Neuronal stem cell (in vitro differentiated cells): ENCODE results near the gene ARHGEF28. TPM values are rescaled to one million over a fixed set of nuclear protein-coding genes. Genes with fewer than 3 reads are reported as not detected.

ENCODE experiments used
- DNase-seq: peaks from one replicate; pipeline ENCODE4 v3.0.0-alpha.2; 2013; ENCODE audit warnings: low spot score
- H2AFZ ChIP-seq: one replicate; pipeline ENCODE4 v1.6.1; 2013; ENCODE audit warnings: mild to moderate bottlenecking, low read length, inconsistent platforms
- H2AK5ac ChIP-seq: 2 replicates; pipeline ENCODE4 v1.6.1; 2013; ENCODE audit warnings: low read depth, mild to moderate bottlenecking, inconsistent platforms, low read length, moderate library complexity, mixed read lengths
- H2BK120ac ChIP-seq: 2 replicates; pipeline ENCODE4 v1.6.1; 2013; ENCODE audit warnings: low read depth, mild to moderate bottlenecking, inconsistent platforms, low read length, moderate library complexity, mixed read lengths
- H2BK12ac ChIP-seq: one replicate; pipeline ENCODE4 v1.6.1; 2013; ENCODE audit warnings: low read length, inconsistent platforms
- H2BK15ac ChIP-seq: 2 replicates; pipeline ENCODE4 v1.6.1; 2013; ENCODE audit warnings: mild to moderate bottlenecking, low read length, inconsistent platforms, mixed read lengths
- H2BK5ac ChIP-seq: one replicate; pipeline ENCODE4 v1.6.1; 2013; ENCODE audit warnings: inconsistent platforms, mild to moderate bottlenecking, low read length, moderate library complexity
- H3K14ac ChIP-seq: one replicate; pipeline ENCODE4 v1.6.1; 2013; ENCODE audit warnings: low read length, inconsistent platforms
- H3K18ac ChIP-seq: 2 replicates; pipeline ENCODE4 v1.6.1; 2013; ENCODE audit warnings: low read length, inconsistent platforms
- H3K23ac ChIP-seq: 2 replicates; pipeline ENCODE4 v1.6.1; 2013; ENCODE audit warnings: low read depth, mild to moderate bottlenecking, mixed read lengths, low read length, inconsistent platforms; ENCODE audit not compliant: poor library complexity
- H3K27ac ChIP-seq: replicated peaks from 3 replicates; pipeline ENCODE4 v1.5.1; 2013; ENCODE audit warnings: low read length, inconsistent platforms
- H3K27me3 ChIP-seq, 3 experiments: 2 replicates each; pipeline ENCODE4 v1.6.1; 2013; ENCODE audit warnings: low read length in 3 of 3, mild to moderate bottlenecking in 2 of 3, inconsistent platforms in 1 of 3, low read depth in 1 of 3, mixed read lengths in 1 of 3, moderate library complexity in 1 of 3; ENCODE audit not compliant: control insufficient read depth in 3 of 3, insufficient read depth in 3 of 3
- H3K36me3 ChIP-seq, 2 donors: replicated peaks in 1 of 2; 2 replicates each; pipeline ENCODE4 v1.6.1; 2013; ENCODE audit warnings: low read length in 2 of 2; ENCODE audit not compliant: control insufficient read depth in 2 of 2, insufficient read depth in 2 of 2
- H3K4ac ChIP-seq: 2 replicates; pipeline ENCODE4 v1.6.1; 2013; ENCODE audit warnings: inconsistent platforms, mild to moderate bottlenecking, low read length, moderate library complexity
- H3K4me1 ChIP-seq, 2 donors: 1 replicate in 1 of 2; 2 replicates in 1 of 2; pipeline ENCODE4 v1.6.1; 2013; ENCODE audit warnings: low read length in 2 of 2, low read depth in 1 of 2; ENCODE audit not compliant: control insufficient read depth in 2 of 2, insufficient read depth in 1 of 2
- H3K4me2 ChIP-seq: one replicate; pipeline ENCODE4 v1.6.1; 2013; ENCODE audit warnings: mild to moderate bottlenecking, low read length, inconsistent platforms; ENCODE audit not compliant: insufficient read depth, poor library complexity, severe bottlenecking
- H3K4me3 ChIP-seq, 2 donors: 2 replicates each; pipeline ENCODE4 v1.5.1; 2013; ENCODE audit warnings: low read length in 2 of 2, mild to moderate bottlenecking in 2 of 2, inconsistent platforms in 1 of 2, moderate library complexity in 1 of 2
- H3K79me1 ChIP-seq: one replicate; pipeline ENCODE4 v1.6.1; 2013; ENCODE audit warnings: low read depth, mild to moderate bottlenecking, inconsistent platforms, low read length, moderate library complexity
- H3K9ac ChIP-seq: one replicate; pipeline ENCODE4 v1.6.1; 2013; ENCODE audit warnings: mild to moderate bottlenecking, low read depth, low read length, inconsistent platforms; ENCODE audit not compliant: poor library complexity
- H3K9me3 ChIP-seq, 2 donors: replicated peaks in 1 of 2; 2 replicates each; pipeline versions ENCODE3 to v1.6.1; 2013; ENCODE audit warnings: low read length in 2 of 2, mild to moderate bottlenecking in 2 of 2, inconsistent platforms in 1 of 2, low read depth in 1 of 2, mixed read lengths in 1 of 2, moderate library complexity in 1 of 2; ENCODE audit not compliant: control insufficient read depth in 2 of 2, insufficient read depth in 1 of 2
- H4K8ac ChIP-seq: one replicate; pipeline ENCODE4 v1.6.1; 2013; ENCODE audit warnings: low read depth, mild to moderate bottlenecking, inconsistent platforms, low read length, moderate library complexity
- H4K91ac ChIP-seq: one replicate; pipeline ENCODE4 v1.6.1; 2013; ENCODE audit warnings: low read length, low read depth, mild to moderate bottlenecking, inconsistent platforms; ENCODE audit not compliant: poor library complexity
- WGBS, 2 donors: extraction: QIAGEN DNeasy Blood & Tissue Kit; methylation state at CpG; one replicate each; pipeline ENCODE4 v1.1.7; 2013; ENCODE audit warnings: missing lambda C conversion rate in 2 of 2, mixed read lengths in 1 of 2; ENCODE audit not compliant: insufficient read length in 2 of 2, insufficient replicate concordance in 1 of 2; ENCODE audit errors: extremely low coverage in 2 of 2; 5-methylcytosine and 5-hydroxymethylcytosine counted together
- polyA plus RNA-seq, 2 experiments: library from polyadenylated mRNA; stranded (reverse); fragments of 200-250 nt; gene quantifications; one replicate each; pipeline ENCODE4 v1.2.3, GENCODE V29; 2013

ARHGEF28 gene
- polyA plus RNA-seq (2013, experiment 1 of 2) = 0.26 TPM
- 0.22 TPM for polyA plus RNA-seq (2013, experiment 2 of 2)

- Histone ChIP-seq H2BK5ac (no peak within 1 kb of the TSS), H2AFZ (peak within 1 kb of the TSS; percentile 88), H2BK120ac (no peak within 1 kb of the TSS), H3K27me3 (peaks cover 0 to 71% (median 20%) of the 10 kb centered on the region in 3 experiments), H3K14ac (no peak within 1 kb of the TSS), H2BK15ac (no peak within 1 kb of the TSS), H4K8ac (no peak within 1 kb of the TSS), H3K4me3 (peak within 1 kb of the TSS; percentile 37 to 87), H3K9ac (peak within 1 kb of the TSS; percentile 70), H3K27ac (no peak within 1 kb of the TSS), H3K18ac (peak within 1 kb of the TSS; percentile 44), H2BK12ac (no peak within 1 kb of the TSS), H3K4me1 (peaks cover 2 to 5% of the 10 kb centered on the region in 2 donors), H3K9me3 (no peaks in the 10 kb centered on the region), H3K23ac (peak within 1 kb of the TSS; percentile 1), H3K4ac (no peak within 1 kb of the TSS), H3K36me3 (no peaks in the 10 kb centered on the region), H2AK5ac (no peak within 1 kb of the TSS), H3K79me1 (no peaks in the 10 kb centered on the region), H4K91ac (no peak within 1 kb of the TSS), H3K4me2 (peak within 1 kb of the TSS; percentile 90)
- whole genome bisulfite sequencing, 2 donors = no CpG with 5 or more reads among the region's 92 CpGs
- DNase-seq = peak; percentile 56
Observed at GRCh38 chr5:73625944-73626811, at the start of gene ARHGEF28. Gene ARHGEF28, plus strand, starts transcription at chr5:73626196. Its CDS starts 58,656 bp downstream, at chr5:73684852.

- no peak overlapping the region for H2BK5ac ChIP-seq
- H3K18ac ChIP-seq = no peak overlapping the region
- H2BK12ac ChIP-seq = no peak overlapping the region
- peaks cover 8 to 58% of the 10 kb centered on the region in 2 donors for H3K36me3 ChIP-seq
- no CpG with 5 or more reads among the region's 3 CpGs for WGBS, 2 donors
- H2AFZ ChIP-seq = no peak overlapping the region
- no peak overlapping the region for H3K27ac ChIP-seq
- no peak overlapping the region for H3K23ac ChIP-seq
- no peak overlapping the region for H2BK120ac ChIP-seq
- H3K4me3 ChIP-seq = no peak overlapping the region
- H3K9ac ChIP-seq = no peak overlapping the region
- H3K4me2 ChIP-seq = no peak overlapping the region
- no peak overlapping the region for H3K4ac ChIP-seq
- H2AK5ac ChIP-seq = no peak overlapping the region
- no peak overlapping the region for H2BK15ac ChIP-seq
- no peaks in the 10 kb centered on the region for H3K9me3 ChIP-seq
- H4K91ac ChIP-seq = no peak overlapping the region
- H3K14ac ChIP-seq = no peak overlapping the region
- no peak for DNase-seq
- H4K8ac ChIP-seq = no peak overlapping the region
- no peaks in the 10 kb centered on the region for H3K4me1 ChIP-seq
- no peaks in the 10 kb centered on the region for H3K27me3 ChIP-seq
- H3K79me1 ChIP-seq = no peaks in the 10 kb centered on the region
Observed at GRCh38 chr5:73582285-73583145, 43.5 kb upstream of the ARHGEF28 start.

GRCh38 chr5:73587923-73588322 is 38.1 kb upstream of the ARHGEF28 start:
- WGBS, 2 donors = no CpG with 5 or more reads among the region's 1 CpG
- H3K9ac ChIP-seq = no peak overlapping the region

More at GRCh38 chr5:73587923-73588322, 38.1 kb upstream of the ARHGEF28 start:
- Histone ChIP-seq H3K14ac (no peak overlapping the region), H3K18ac (no peak overlapping the region), H3K79me1 (no peaks in the 10 kb centered on the region), H3K36me3 (peaks cover 0 to 6% of the 10 kb centered on the region in 2 donors), H3K4me1 (no peaks in the 10 kb centered on the region), H2BK15ac (no peak overlapping the region), H3K9me3 (no peaks in the 10 kb centered on the region), H4K8ac (no peak overlapping the region), H4K91ac (no peak overlapping the region), H2AK5ac (no peak overlapping the region), H2BK12ac (no peak overlapping the region), H3K4me2 (no peak overlapping the region), H3K4me3 (no peak overlapping the region), H2BK5ac (no peak overlapping the region), H3K23ac (no peak overlapping the region), H3K27me3 (no peaks in the 10 kb centered on the region), H2BK120ac (no peak overlapping the region), H3K27ac (no peak overlapping the region), H2AFZ (no peak overlapping the region), H3K4ac (no peak overlapping the region)
- no peak for DNase-seq
